Testis (tissue), 2 donors: Measurements from ENCODE around the gene SYT1.

Source experiments
- CTCF ChIP-seq, 3 experiments: fragments of 450-650 bp in 2 of 3; fragments of 200-600 bp in 1 of 3; sonication (generic) in 1 of 3; IDR thresholded peaks; one replicate each; pipeline ENCODE4 v1.5.1; 2016 to 2019; ENCODE audit warnings: antibody characterized with exemption in 3 of 3, mild to moderate bottlenecking in 2 of 3, moderate library complexity in 1 of 3
- POLR2A ChIP-seq: fragments of 450-650 bp; IDR thresholded peaks from one replicate; pipeline ENCODE4 v1.6.1; 2017; ENCODE audit warnings: antibody characterized with exemption, mild to moderate bottlenecking, moderate library complexity

- TF ChIP-seq CTCF (IDR thresholded peaks at IDR 0.05) (no peak), POLR2A (no peak)
These were observed 437.7 kb downstream of the SYT1 start for GRCh38 chr12:79302162-79302814.
